NCI-H82 treated with DMSO at 0.1 percent for 48 hours (cell line): ENCODE results near the gene ZNF784.
A peak's percentile ranks its signal among the peaks of the same experiment; 100 is the strongest.

Experiments
- DNase-seq: peaks from one replicate; lab custom pipeline; 2025; ENCODE audit not compliant: unreplicated experiment; lab: John Stamatoyannopoulos, UW

ZNF784 gene

DNA sequence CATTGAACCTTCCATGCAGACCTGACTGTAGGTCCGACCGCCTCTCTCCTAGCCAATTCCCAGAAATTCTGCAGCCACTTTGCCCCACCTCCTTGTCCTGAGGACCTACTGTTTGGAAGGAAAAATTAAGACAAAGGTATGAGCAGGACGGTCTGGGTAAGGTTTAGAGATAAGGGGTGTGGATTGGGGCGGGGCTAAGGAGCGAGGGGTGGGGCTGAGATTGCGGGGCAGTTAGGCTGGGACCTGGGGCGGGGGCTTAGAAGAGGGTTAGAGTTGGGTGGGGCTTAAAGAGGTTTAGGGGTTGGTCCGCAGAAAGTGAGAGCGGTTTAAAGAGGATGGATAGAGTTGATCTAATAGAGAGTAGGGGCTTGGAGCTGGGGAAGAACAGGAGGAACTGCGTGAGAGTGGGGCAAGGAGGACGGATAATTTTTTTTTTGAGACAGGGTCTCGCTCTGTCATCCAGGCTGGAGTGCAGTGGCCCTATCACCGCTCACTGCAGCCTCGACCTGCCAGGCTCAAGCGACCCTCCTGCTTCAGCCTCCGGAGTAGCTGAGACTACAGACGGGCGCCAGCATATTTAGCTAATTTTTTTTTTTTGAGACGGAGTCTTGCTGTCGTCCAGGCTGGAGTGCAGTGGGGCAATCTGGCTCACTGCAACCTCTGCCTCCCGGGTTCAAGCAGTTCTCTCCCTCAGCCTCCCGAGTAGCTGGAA lies 20.6 kb downstream of the ZNF784 start:
- DNase-seq = no peak

DNA sequence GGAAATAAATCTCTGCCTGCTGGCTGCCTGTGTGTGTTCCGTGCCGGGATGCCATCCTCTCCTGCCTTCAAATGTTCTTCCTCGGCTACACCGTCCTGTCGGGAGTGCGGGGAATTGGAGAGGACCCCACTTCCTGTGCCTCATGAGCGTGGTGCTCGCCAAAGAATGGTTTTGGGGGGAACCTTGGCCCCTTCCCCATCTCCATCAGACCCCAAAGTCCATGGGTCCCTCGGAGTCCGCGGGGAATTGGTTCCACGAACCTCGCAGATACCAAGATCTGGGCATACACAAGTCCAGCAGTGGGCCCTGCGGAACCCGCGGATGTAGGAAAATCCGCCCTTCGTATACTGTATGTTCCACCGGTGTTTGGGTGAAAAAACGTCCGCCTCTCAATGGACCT lies 21.3 kb downstream of the ZNF784 start:
- DNase-seq = no peak

DNA sequence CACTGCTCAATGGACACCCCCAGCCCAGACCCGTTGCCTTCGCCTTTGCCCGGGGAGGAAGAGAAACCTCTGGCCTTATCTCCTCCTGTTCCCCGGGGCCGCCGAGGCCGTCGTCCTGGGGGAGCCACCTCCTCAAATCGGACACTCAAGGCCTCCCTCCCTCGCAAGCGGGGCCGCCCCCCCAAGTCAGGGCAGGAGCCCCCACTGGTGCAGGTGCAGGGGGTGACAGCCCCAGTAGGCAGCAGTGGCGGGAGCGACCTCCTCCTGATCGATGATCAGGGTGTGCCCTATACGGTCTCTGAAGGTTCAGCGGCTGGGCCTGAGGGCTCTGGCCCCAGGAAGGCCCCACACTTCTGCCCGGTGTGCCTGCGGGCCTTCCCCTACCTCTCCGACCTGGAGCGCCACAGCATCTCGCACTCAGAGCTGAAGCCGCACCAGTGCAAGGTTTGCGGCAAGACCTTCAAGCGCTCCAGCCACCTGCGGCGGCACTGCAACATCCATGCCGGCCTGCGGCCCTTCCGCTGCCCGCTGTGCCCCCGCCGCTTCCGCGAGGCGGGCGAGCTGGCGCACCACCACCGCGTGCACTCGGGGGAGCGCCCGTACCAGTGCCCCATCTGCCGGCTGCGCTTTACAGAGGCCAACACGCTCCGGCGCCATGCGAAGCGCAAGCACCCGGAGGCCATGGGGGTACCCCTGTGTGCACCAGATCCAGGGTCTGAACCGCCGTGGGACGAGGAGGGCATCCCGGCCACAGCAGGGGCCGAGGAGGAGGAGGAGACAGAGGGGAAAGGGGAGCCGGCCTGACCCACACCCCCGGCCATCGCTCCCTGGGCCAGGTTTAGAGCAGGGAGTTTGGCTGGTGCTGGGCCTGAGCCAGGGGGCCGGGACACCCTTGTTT lies 22.0 kb downstream of the ZNF784 start:
- no peak for DNase-seq

DNA sequence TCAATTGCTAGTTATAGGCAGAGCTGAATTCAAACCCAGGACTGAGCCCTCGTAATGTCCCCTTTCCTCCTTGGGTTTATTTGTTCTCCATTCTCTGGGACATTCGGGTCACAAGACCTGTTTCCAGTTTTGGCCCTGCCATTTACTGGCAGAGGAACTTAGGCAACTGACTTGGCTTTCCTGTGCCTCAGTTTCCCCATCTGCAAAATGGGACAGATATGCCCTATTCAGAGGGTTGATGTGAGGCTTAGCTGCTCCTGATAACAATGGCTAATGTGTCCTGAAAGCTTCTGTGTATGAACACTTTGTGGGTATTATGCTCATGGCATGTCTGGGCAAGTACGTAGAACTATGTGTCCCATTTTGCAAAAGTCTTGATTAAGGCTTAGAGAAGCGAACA lies 23.3 kb downstream of the ZNF784 start:
- no peak for DNase-seq

DNA sequence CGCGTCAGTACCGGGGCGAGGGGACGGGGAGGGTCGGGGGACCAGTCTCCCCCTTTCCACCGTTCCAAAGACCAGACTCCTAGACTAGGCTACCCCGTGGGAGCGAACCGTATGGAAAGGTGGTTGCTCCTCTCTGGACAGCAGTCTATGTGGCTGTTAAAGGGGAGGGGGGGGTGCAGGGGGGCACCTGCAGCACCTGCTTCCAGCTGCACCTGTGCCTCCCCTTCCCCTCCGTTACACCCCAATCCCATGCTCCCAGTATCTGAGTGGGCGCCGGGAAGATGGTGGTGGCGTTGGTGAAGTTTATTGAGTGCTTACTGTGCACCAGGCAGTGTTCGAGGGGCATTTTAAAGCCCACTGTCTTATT lies 23.7 kb downstream of the ZNF784 start:
- no peak for DNase-seq

DNA sequence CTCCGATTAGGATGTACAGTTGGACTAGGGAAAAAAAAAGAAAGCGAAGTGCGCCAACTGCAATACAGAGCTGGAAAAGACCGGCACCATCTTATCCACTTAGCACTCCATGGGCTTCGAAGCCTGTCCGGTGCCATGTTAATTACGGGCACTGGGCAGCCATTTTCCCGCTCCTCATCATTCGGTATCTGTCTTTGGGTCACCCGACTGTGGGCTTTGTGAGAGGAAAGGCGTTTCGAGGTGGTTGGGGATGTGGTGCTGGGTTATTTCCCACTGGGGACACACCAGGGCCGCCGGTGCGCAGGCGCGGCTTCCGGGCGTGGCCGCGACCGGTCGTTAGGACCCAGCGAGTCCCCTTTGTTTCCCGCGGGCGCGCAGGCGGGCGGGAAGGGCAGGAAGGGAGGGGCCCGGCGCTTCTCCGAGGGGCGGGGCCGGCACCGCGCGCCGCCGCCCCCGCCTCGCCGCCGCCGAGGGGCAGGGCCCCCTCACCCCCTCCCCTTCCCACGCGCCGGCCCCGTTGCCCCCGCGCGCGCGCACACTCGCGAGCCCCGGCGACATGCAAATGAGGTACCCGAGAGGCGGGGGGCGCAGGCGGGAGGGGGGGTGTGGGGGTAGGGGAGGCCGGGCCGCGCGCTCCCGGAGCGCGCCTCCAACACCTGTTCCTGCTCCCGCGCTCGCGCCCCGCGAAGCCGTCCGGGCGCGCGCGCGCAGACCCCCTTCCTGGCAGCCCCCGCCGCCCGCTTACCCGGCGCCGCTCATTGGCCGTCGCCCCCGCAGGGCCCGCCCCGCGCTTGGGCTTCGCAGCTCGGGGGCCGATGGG lies 24.3 kb downstream of the ZNF784 start, which contains the start of gene ZNF524:
ZNF524 (plus strand) TSS at position 447 of the 820 bp plus-strand sequence. CDS start 1,825 bp downstream, outside the sequence.
- DNase-seq = peak; percentile 98

DNA sequence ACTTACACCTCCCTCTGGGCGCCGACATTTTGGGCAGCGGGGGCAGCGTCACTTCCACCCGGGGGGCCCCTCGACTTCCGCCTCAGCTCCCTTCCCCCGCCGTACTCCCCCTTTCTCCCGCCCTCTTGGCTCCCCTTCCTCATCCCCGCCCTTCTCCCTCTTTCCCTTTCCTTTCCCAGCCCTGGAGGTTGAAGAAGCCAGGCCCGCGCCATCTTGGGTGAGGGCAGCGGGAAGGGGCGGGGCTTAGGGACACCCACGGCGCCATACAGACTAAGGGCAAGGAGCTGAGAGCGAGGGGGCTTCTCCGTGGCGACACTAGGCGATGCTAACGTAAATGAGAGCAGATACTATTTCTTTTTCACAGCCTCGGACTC lies 24.9 kb downstream of the ZNF784 start, which contains the start of gene FIZ1:
FIZ1 (minus strand) TSS at position 50 of the 374 bp plus-strand sequence. CDS start 1,652 bp downstream, outside the sequence.
- peak; percentile 98 for DNase-seq

DNA sequence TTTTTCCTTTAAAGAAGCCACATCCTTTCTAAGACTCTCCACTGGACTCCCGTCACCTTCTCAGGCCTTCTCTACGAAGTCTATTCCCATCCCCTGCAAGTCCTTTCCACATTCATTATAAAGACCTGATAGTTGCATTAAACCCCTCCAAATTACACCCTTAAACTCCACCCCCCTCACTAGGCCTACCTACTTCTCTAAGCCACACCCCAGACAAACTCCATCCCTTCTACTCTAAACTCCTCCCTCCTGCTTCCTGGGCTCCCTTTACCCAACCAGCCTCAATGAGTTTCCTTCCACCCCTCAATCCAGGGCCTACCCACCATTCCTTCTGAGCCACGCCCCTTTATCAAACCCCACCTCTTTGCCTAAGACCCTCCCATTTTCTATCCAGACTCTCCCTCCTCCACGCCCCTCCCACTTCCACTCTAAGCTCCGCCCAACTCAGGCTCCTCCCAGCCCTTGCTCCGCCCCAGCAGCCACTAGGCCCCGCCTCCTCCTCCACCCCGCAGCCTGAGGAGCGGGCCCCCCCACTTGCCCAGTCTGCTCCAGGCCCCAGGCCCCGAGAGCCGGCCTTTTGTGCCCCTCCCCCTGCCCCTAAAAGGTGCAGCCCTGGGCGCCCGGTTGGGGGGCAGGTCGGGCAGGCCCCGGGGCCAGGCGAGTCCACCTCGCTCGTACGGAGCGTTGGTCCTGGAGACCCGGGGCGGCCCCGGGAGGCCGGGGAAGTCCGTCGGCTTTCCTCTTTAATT lies 25.5 kb downstream of the ZNF784 start:
- peak; percentile 91 for DNase-seq

DNA sequence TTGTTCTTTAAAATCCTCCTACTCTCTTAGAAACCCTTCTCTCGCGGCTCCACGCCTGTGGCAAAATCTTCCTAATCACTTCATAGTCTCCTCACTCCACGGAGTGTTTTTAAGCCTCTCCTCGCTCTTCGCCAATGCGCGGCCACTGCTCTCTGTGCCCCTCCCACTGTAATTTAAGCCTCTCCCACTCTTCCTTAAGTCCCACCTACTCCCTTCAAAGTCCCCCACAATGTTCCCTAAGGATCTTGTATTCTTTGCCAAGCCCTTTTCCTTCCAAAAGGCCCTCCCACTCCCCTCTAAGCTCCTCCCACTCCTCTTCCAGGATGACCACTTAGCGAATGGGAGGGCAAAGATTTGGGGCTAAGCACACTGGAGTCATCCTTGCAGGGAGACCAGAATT lies 26.3 kb downstream of the ZNF784 start:
- DNase-seq = no peak

DNA sequence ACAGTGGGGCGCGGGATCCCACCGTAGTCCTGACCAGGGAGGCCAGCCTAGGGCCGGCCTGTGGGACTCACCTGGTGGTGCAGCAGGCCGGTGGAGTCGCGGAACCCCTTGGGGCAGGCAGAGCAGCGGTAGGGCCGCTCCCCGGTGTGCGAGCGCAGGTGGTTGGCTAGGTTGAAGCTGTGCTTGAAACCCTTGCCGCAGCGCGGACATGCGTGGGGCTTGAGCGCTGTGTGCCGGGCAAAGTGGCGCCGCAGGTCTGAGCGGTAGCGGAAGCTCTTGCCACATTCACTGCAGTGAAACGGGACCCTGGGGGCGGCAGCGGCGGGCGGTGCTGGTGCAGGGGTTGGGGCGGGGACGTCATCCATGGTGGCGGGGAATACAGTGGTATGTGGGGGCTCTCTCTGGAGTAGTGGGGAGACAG lies 26.9 kb downstream of the ZNF784 start:
- DNase-seq = no peak

DNA sequence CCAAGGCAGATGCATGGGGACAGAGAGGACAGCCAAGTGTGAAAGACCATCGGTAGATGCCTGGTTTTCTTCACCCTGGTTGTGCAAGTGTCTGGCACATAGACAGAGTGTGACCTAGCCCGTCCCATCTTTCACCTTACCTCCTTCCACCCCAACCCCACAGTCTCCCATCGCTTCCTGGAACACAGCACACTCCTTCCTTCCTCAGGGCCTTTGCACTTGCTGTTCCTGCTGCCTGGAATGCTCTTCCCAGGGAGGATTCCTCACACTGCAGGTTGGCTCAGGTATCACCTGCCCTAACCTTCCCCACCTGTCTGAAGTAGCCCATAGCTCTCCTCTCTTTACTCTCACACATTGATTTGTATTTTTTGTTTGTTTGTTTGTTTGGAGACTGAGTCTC lies 28.1 kb downstream of the ZNF784 start:
- no peak for DNase-seq

DNA sequence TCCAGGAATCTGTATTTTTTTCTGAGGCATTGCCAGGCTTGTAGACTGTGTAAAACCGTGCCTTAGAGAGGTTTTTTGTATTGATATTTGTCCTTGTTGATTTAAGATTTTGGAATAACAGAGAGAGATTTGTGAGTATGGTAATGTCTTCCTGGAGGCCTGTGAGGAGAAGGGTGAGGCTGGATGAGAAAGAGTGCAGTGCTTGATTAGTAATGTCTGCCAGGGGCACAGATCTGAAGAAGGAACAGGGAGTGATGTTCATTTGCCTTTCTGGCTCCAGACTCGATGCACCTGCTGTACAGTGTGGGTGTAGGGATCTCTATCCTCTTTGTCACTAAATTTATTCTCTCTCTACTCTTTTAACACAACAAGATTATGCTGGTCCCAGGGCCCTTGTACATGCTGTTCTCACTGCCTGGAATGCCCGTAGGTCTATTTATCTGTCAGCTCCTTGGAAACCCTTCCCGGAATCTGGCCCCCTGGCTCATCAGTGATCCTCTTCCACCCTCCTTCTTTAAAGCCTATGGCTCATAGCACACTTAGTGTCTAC lies 29.3 kb downstream of the ZNF784 start:
- no peak for DNase-seq

DNA sequence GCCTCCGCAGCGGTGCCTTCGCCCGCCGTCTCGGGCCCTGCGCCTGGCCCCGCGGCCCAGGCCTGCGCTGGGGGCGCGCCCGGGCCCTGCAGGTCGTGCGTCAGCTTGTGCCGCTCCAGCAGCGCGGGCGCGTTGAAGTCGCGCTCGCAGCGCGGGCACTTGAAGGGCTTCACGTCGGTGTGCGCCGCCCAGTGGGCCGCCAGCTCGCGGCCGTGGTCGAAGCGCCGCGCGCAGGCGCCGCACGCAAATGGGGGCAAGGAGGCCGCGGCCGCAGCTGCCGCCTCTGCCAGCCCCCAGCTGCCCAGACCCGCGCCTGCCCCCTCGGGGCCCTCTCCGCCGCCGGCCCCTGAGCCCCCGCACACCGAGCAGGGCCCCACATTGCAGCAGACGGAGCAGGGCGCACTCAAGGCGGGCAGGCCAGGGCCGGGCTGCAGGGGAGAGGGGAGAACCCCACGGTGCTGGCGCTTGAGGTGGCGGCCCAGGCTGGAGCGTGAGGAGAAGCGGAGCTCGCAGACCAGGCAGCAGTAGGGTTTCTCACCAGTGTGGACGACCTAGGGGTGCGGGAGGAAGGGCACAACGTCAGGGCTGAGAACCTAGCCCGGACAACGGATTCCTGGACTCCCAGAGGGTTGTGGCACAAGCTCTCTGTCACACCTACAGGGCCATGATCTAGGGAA lies 31.1 kb downstream of the ZNF784 start:
- no peak for DNase-seq

DNA sequence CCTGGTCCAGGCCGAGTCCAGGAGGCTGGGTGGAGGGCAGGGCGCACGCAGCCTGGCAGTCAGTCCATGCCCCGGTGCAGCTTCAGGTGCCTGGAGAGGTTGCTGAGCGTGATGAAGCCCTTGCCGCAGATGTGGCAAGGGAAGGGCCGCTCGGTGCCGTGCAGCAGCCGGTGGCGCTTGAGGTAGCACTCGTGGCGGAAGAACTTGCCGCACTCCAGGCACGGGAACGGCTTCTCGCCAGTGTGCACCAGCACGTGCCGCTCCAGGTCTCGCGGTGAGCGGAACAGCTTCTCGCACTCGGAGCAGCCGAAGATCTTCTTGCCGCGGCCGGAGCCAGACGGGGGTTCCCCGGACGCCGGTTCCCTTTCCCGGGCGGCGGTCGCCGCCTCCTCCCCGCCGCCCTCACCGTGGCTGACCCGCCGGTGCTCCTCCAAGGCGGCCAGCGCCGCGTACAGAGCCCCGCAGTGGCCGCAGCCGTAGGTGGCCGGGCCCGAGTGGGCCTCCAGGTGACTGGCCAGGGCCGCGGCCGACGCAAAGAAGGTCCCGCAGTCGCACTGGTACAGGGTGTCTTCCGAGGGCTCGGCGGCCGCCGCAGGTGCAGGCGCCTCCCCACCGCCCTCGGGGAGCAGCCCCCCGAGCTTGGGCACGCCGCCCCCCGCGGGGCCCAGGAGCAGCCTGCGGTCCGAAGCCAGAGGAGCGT lies 31.8 kb downstream of the ZNF784 start:
- no peak for DNase-seq

DNA sequence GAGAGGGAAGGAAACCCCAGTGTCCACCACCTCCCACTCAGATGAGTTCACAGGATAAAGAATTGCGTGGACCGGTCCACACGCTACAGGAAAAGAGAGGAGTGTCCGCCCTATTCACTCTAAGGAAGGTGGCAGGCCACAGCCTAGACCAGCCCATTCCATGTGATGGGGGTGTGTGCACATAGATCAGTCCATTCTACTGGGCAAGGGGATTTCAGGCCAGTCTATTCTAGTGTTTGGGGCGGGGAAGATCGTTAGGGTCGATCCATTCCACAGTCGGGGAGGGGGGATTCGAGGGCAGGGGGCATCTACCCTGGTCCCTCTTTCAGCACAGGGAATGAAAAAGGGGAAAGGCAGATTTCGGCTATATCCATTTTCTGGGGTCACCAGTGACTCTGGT lies 32.8 kb downstream of the ZNF784 start:
- no peak for DNase-seq

DNA sequence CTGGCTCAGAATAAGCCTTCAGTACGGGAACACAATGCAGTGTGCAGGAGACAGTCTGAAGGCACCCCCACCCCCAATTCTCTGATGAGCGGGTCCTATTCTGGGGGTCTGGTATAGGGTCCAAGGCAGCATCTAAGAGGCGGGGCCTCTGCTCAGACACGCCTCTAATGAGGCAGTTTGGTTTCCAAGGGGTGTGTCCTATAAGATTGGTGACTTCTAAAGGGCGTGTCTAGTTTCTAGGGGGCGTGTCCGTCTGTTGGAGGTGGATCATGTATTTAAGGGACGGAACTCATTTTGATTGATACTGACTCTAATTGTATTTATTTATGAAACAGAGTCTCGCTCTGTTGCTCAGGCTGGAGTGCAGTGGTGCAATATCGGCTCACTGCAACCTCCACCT lies 33.7 kb downstream of the ZNF784 start:
- no peak for DNase-seq

DNA sequence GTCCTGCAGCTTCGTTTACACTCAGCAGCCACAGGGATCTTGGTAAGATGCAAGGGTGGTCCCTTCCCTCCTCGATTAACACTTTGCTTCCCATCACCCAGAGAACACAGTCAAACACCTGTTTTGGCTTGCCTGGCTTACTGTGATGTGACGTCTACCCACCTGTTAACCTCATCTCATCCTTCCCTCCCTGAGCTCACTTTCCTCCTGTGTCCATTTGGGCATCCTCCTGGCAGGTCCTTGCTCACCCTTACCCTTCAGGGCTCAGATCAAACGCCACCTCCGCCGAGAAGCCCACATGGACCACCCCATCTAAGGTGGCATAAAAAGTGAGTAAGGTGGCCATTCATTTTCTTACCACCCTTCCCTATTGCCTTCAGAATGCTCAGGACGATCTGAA lies 34.3 kb downstream of the ZNF784 start:
- no peak for DNase-seq

DNA sequence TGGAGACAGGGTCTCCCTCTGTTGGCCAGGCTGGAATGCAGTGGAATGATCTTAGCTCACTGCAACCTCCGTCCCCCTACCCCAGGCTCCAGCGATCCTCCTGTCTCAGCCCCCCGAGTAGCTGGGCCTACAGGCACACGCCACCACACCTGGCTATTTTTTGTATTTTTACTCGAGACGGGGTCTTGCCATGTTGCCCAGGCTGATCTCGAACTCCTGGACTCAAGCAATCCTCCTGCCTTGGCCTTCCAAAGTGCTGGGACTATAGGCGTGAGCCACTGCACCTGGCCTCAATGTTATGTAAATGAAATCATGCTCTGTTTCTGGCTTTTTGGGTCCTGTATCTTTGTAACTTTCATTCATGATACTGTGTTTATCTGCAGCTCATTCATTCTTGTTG lies 35.6 kb downstream of the ZNF784 start:
- DNase-seq = no peak

DNA sequence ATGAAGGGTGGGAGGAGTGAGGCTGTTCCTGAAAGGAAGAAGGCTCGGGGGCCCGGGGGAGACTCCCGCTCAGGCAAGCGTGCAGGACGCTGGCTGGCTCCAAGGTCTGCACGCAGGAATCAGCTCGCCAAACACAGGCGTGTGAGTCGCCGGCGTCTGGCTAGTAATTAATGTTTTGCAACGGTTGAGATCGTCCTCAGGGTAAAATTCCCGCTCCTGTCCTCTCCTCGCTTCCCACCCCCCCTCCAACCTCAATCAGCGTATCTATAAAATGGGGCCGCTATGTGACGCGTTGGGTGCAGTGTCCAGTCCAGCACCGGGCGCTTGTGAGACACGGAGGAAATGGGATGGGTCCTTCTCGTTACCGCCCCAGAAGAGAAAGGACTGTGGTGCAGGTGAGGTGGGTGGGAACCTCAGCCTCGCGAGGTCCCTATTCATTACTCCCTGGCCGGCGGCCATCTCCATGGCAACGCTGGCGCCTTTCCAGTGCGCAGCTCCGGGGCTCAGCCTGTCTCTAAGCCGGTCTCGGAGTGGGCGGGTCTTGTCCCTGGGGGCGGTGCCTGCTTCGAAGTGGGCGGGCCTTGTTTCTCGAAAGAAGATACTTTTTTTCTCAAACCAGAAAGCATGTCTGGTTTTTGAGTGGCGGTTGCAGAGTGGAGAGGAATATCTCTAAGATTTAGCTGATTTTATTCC lies 37.2 kb downstream of the ZNF784 start:
- DNase-seq = peak; percentile 80
